Measurements from ENCODE around the gene PAOX.
"Not testable (repeated sequence)": the region's sequence is repeated elsewhere in the genome, so short reads cannot be mapped to it uniquely, and the experiment has no call there.

Gene PAOX

GRCh38 chr10:133365461-133366129 lies 13.5 kb upstream of the PAOX start:
- Histone ChIP-seq H3K4me3 (ENCODE audit: control insufficient read depth in 1 of 7, extremely low read depth in 1 of 7, insufficient read depth in 4 of 7, low read depth in 2 of 7, low read length in 6 of 7) (no peak overlapping the region), H3K9me3 (ENCODE audit: control extremely low read depth in 1 of 5, control insufficient read depth in 4 of 5, insufficient read depth in 2 of 5, low read depth in 1 of 5, low read length in 4 of 5) (no peaks in the 10 kb centered on the region), H3K4me1 (ENCODE audit: control extremely low read depth in 1 of 4, control insufficient read depth in 4 of 4, insufficient read depth in 4 of 4, low read length in 3 of 4) (no peaks in the 10 kb centered on the region), H3K27ac (ENCODE audit: insufficient read depth in 1 of 2, low read depth in 1 of 2, low read length in 2 of 2, poor library complexity in 1 of 2, severe bottlenecking in 2 of 2) (no peak overlapping the region), H3K36me3 (ENCODE audit: control insufficient read depth in 4 of 4, insufficient read depth in 4 of 4, low read length in 3 of 4) (peaks cover 9 to 71% (median 52%) of the 10 kb centered on the region in 4 experiments), H3K27me3 (replicated peaks in 2 of 5; ENCODE audit: control insufficient read depth in 4 of 5, insufficient read depth in 5 of 5, low read length in 4 of 5) (no peaks in the 10 kb centered on the region)
- ChIA-PET CTCF (no interaction called here), POLR2A (no interaction called here)
- 88% methylated on average over 12 of the region's 13 CpGs for WGBS (ENCODE audit: insufficient coverage)
- no peak for DNase-seq

- no peaks in the 10 kb centered on the region for H3K9me3 ChIP-seq (ENCODE audit: control extremely low read depth in 1 of 5, control insufficient read depth in 4 of 5, insufficient read depth in 2 of 5, low read depth in 1 of 5, low read length in 4 of 5)
- DNase-seq, result no peak
- 89% methylated on average over 17 of the region's 17 CpGs for WGBS (ENCODE audit: insufficient coverage)
- H3K4me3 ChIP-seq (ENCODE audit: control insufficient read depth in 1 of 7, extremely low read depth in 1 of 7, insufficient read depth in 4 of 7, low read depth in 2 of 7, low read length in 6 of 7), result no peak overlapping the region
- CTCF ChIA-PET, result no interaction called here
- H3K36me3 ChIP-seq (ENCODE audit: control insufficient read depth in 4 of 4, insufficient read depth in 4 of 4, low read length in 3 of 4), result peaks cover 9 to 73% (median 54%) of the 10 kb centered on the region in 4 experiments
- POLR2A ChIA-PET, result no interaction called here
- no peak overlapping the region for H3K27ac ChIP-seq (ENCODE audit: insufficient read depth in 1 of 2, low read depth in 1 of 2, low read length in 2 of 2, poor library complexity in 1 of 2, severe bottlenecking in 2 of 2)
- H3K4me1 ChIP-seq (ENCODE audit: control extremely low read depth in 1 of 4, control insufficient read depth in 4 of 4, insufficient read depth in 4 of 4, low read length in 3 of 4), result no peaks in the 10 kb centered on the region
- no peaks in the 10 kb centered on the region for H3K27me3 ChIP-seq (replicated peaks in 2 of 5; ENCODE audit: control insufficient read depth in 4 of 5, insufficient read depth in 5 of 5, low read length in 4 of 5)
These were observed 13.0 kb upstream of the PAOX start for GRCh38 chr10:133366130-133366478.

- DNase-seq, result no peak
- Histone ChIP-seq H3K4me1 (ENCODE audit: control extremely low read depth in 1 of 4, control insufficient read depth in 4 of 4, insufficient read depth in 4 of 4, low read length in 3 of 4) (no peaks in the 10 kb centered on the region), H3K27ac (ENCODE audit: insufficient read depth in 1 of 2, low read depth in 1 of 2, low read length in 2 of 2, poor library complexity in 1 of 2, severe bottlenecking in 2 of 2) (no peak overlapping the region), H3K36me3 (ENCODE audit: control insufficient read depth in 4 of 4, insufficient read depth in 4 of 4, low read length in 3 of 4) (peaks cover 9 to 77% (median 55%) of the 10 kb centered on the region in 4 experiments), H3K27me3 (replicated peaks in 2 of 5; ENCODE audit: control insufficient read depth in 4 of 5, insufficient read depth in 5 of 5, low read length in 4 of 5) (no peaks in the 10 kb centered on the region), H3K9me3 (ENCODE audit: control extremely low read depth in 1 of 5, control insufficient read depth in 4 of 5, insufficient read depth in 2 of 5, low read depth in 1 of 5, low read length in 4 of 5) (no peaks in the 10 kb centered on the region), H3K4me3 (ENCODE audit: control insufficient read depth in 1 of 7, extremely low read depth in 1 of 7, insufficient read depth in 4 of 7, low read depth in 2 of 7, low read length in 6 of 7) (no peak overlapping the region)
- 98% methylated on average over 10 of the region's 13 CpGs for WGBS (ENCODE audit: insufficient coverage)
- CTCF ChIA-PET, result no interaction called here
- POLR2A ChIA-PET, result no interaction called here
These were observed 12.3 kb upstream of the PAOX start for GRCh38 chr10:133366751-133367150.

- H3K27ac ChIP-seq (ENCODE audit: insufficient read depth in 1 of 2, low read depth in 1 of 2, low read length in 2 of 2, poor library complexity in 1 of 2, severe bottlenecking in 2 of 2); DNase-seq; H3K27me3 ChIP-seq (replicated peaks in 2 of 5; ENCODE audit: control insufficient read depth in 4 of 5, insufficient read depth in 5 of 5, low read length in 4 of 5); H3K9me3 ChIP-seq (ENCODE audit: control extremely low read depth in 1 of 5, control insufficient read depth in 4 of 5, insufficient read depth in 2 of 5, low read depth in 1 of 5, low read length in 4 of 5); H3K4me1 ChIP-seq (ENCODE audit: control extremely low read depth in 1 of 4, control insufficient read depth in 4 of 4, insufficient read depth in 4 of 4, low read length in 3 of 4); POLR2A ChIA-PET; H3K4me3 ChIP-seq (ENCODE audit: control insufficient read depth in 1 of 7, extremely low read depth in 1 of 7, insufficient read depth in 4 of 7, low read depth in 2 of 7, low read length in 6 of 7): not testable (repeated sequence)
- WGBS (ENCODE audit: insufficient coverage), result no CpG with 5 or more reads among the region's 7 CpGs
- H3K36me3 ChIP-seq (ENCODE audit: control insufficient read depth in 4 of 4, insufficient read depth in 4 of 4, low read length in 3 of 4), result peaks cover 9 to 72% (median 52%) of the 10 kb centered on the region in 4 experiments
- CTCF ChIA-PET, result interaction anchor here (1.3 kb wide), 1 partner anchor 11 kb away, joined by 4 read pairs; no protein-coding TSS in a partner anchor
These were observed 11.6 kb upstream of the PAOX start for GRCh38 chr10:133367461-133367860.

- ChIA-PET CTCF (interaction anchor here (1.3 kb wide), 1 partner anchor 10 kb away, joined by 4 read pairs; no protein-coding TSS in a partner anchor), POLR2A (no interaction called here)
- no peak for DNase-seq
- WGBS (ENCODE audit: insufficient coverage), result 100% methylated on average over 4 of the region's 7 CpGs
- Histone ChIP-seq H3K4me1 (ENCODE audit: control extremely low read depth in 1 of 4, control insufficient read depth in 4 of 4, insufficient read depth in 4 of 4, low read length in 3 of 4) (peaks cover 0 to 7% (median 6%) of the 10 kb centered on the region in 4 experiments), H3K27ac (ENCODE audit: insufficient read depth in 1 of 2, low read depth in 1 of 2, low read length in 2 of 2, poor library complexity in 1 of 2, severe bottlenecking in 2 of 2) (no peak overlapping the region), H3K27me3 (replicated peaks in 2 of 5; ENCODE audit: control insufficient read depth in 4 of 5, insufficient read depth in 5 of 5, low read length in 4 of 5) (no peaks in the 10 kb centered on the region), H3K36me3 (ENCODE audit: control insufficient read depth in 4 of 4, insufficient read depth in 4 of 4, low read length in 3 of 4) (peaks cover 9 to 65% (median 48%) of the 10 kb centered on the region in 4 experiments), H3K9me3 (ENCODE audit: control extremely low read depth in 1 of 5, control insufficient read depth in 4 of 5, insufficient read depth in 2 of 5, low read depth in 1 of 5, low read length in 4 of 5) (no peaks in the 10 kb centered on the region), H3K4me3 (ENCODE audit: control insufficient read depth in 1 of 7, extremely low read depth in 1 of 7, insufficient read depth in 4 of 7, low read depth in 2 of 7, low read length in 6 of 7) (no peak overlapping the region)
These were observed 10.9 kb upstream of the PAOX start for GRCh38 chr10:133368153-133368552.

- WGBS (ENCODE audit: insufficient coverage), result 97% methylated on average over 22 of the region's 24 CpGs
- POLR2A ChIA-PET, result no interaction called here
These were observed 8.9 kb upstream of the PAOX start for GRCh38 chr10:133370030-133370786.

GRCh38 chr10:133372507-133372906 lies 6.6 kb upstream of the PAOX start:
- peaks cover 0 to 15% (median 12%) of the 10 kb centered on the region in 4 experiments for H3K4me1 ChIP-seq (ENCODE audit: control extremely low read depth in 1 of 4, control insufficient read depth in 4 of 4, insufficient read depth in 4 of 4, low read length in 3 of 4)
- 63% methylated on average over 9 of the region's 20 CpGs for WGBS (ENCODE audit: insufficient coverage)
- ChIA-PET POLR2A (no interaction called here), CTCF (no interaction called here)
- H3K36me3 ChIP-seq (ENCODE audit: control insufficient read depth in 4 of 4, insufficient read depth in 4 of 4, low read length in 3 of 4), result peaks cover 2 to 33% (median 25%) of the 10 kb centered on the region in 4 experiments
- DNase-seq, result no peak
- peaks cover 0 to 3% (median 0%) of the 10 kb centered on the region in 5 experiments for H3K27me3 ChIP-seq (replicated peaks in 2 of 5; ENCODE audit: control insufficient read depth in 4 of 5, insufficient read depth in 5 of 5, low read length in 4 of 5)
- H3K27ac ChIP-seq (ENCODE audit: insufficient read depth in 1 of 2, low read depth in 1 of 2, low read length in 2 of 2, poor library complexity in 1 of 2, severe bottlenecking in 2 of 2), result no peak overlapping the region
- no peaks in the 10 kb centered on the region for H3K9me3 ChIP-seq (ENCODE audit: control extremely low read depth in 1 of 5, control insufficient read depth in 4 of 5, insufficient read depth in 2 of 5, low read depth in 1 of 5, low read length in 4 of 5)
- H3K4me3 ChIP-seq (ENCODE audit: control insufficient read depth in 1 of 7, extremely low read depth in 1 of 7, insufficient read depth in 4 of 7, low read depth in 2 of 7, low read length in 6 of 7), result peak overlapping the region in 5 of 7 experiments; percentile 25 to 88 (median 29)

More at GRCh38 chr10:133370030-133370786, 8.9 kb upstream of the PAOX start:
- no peak overlapping the region for H3K27ac ChIP-seq (ENCODE audit: insufficient read depth in 1 of 2, low read depth in 1 of 2, low read length in 2 of 2, poor library complexity in 1 of 2, severe bottlenecking in 2 of 2)
- H3K36me3 ChIP-seq (ENCODE audit: control insufficient read depth in 4 of 4, insufficient read depth in 4 of 4, low read length in 3 of 4), result peaks cover 7 to 51% (median 40%) of the 10 kb centered on the region in 4 experiments
- no peaks in the 10 kb centered on the region for H3K9me3 ChIP-seq (ENCODE audit: control extremely low read depth in 1 of 5, control insufficient read depth in 4 of 5, insufficient read depth in 2 of 5, low read depth in 1 of 5, low read length in 4 of 5)
- peaks cover 0 to 12% (median 11%) of the 10 kb centered on the region in 4 experiments for H3K4me1 ChIP-seq (ENCODE audit: control extremely low read depth in 1 of 4, control insufficient read depth in 4 of 4, insufficient read depth in 4 of 4, low read length in 3 of 4)
- no peaks in the 10 kb centered on the region for H3K27me3 ChIP-seq (replicated peaks in 2 of 5; ENCODE audit: control insufficient read depth in 4 of 5, insufficient read depth in 5 of 5, low read length in 4 of 5)
- no peak overlapping the region for H3K4me3 ChIP-seq (ENCODE audit: control insufficient read depth in 1 of 7, extremely low read depth in 1 of 7, insufficient read depth in 4 of 7, low read depth in 2 of 7, low read length in 6 of 7)
- CTCF ChIA-PET, result interaction anchor here (0.7 to 2.3 kb wide), 5 partner anchors 9 to 126 kb away, joined by 3 to 12 read pairs (median 4); no protein-coding TSS in a partner anchor
- no peak for DNase-seq
